Smooth muscle cell (in vitro differentiated cells): ENCODE measurements around the gene OR52N1. TPM values are rescaled to one million over a fixed set of nuclear protein-coding genes. Genes with fewer than 3 reads are reported as not detected.

Experiments
- DNase-seq: peaks from one replicate; lab custom pipeline; 2025; ENCODE audit not compliant: unreplicated experiment; lab: John Stamatoyannopoulos, UW
- H2AFZ ChIP-seq: fragments of 200-600 bp; sonication (generic); 2 replicates; pipeline ENCODE4 v1.6.0; 2016; ENCODE audit warnings: antibody characterized with exemption, low read depth, mild to moderate bottlenecking
- H3F3A ChIP-seq: fragments of 200-600 bp; sonication (generic); 2 replicates; pipeline ENCODE4 v1.6.0; 2017; ENCODE audit warnings: antibody characterized with exemption, low read depth
- H3K27ac ChIP-seq: fragments of 200-600 bp; sonication (generic); 2 replicates; pipeline ENCODE4 v1.5.1; 2016; ENCODE audit warnings: low read depth, mild to moderate bottlenecking
- H3K27me3 ChIP-seq: fragments of 200-600 bp; sonication (generic); 2 replicates; pipeline ENCODE4 v1.6.1; 2016; ENCODE audit warnings: low read depth, mild to moderate bottlenecking
- H3K36me3 ChIP-seq: fragments of 200-600 bp; sonication (generic); 2 replicates; pipeline ENCODE4 v1.5.1; 2016; ENCODE audit warnings: low read depth
- H3K4me1 ChIP-seq: fragments of 200-600 bp; sonication (generic); 2 replicates; pipeline ENCODE4 v1.5.1; 2016; ENCODE audit warnings: low read depth
- H3K4me2 ChIP-seq: fragments of 200-600 bp; sonication (generic); 2 replicates; pipeline ENCODE4 v1.6.0; 2016; ENCODE audit warnings: mild to moderate bottlenecking
- H3K4me3 ChIP-seq: fragments of 200-600 bp; sonication (generic); 2 replicates; pipeline ENCODE4 v1.5.1; 2016; ENCODE audit warnings: mild to moderate bottlenecking
- H3K79me2 ChIP-seq: fragments of 200-600 bp; sonication (generic); 2 replicates; pipeline ENCODE4 v1.6.0; 2016; ENCODE audit warnings: low read depth, mild to moderate bottlenecking
- H3K9ac ChIP-seq: fragments of 200-600 bp; sonication (generic); 2 replicates; pipeline ENCODE4 v1.6.0; 2016; ENCODE audit warnings: low read depth
- H3K9me3 ChIP-seq: fragments of 200-600 bp; sonication (generic); replicated peaks from 2 replicates; pipeline ENCODE4 v1.5.1; 2016; ENCODE audit warnings: low read depth
- H4K20me1 ChIP-seq: fragments of 200-600 bp; sonication (generic); 2 replicates; pipeline ENCODE4 v1.6.0; 2016; ENCODE audit warnings: low read depth
- WGBS: methylation state at CpG from one replicate; pipeline ENCODE4 v1.1.7; 2016; ENCODE audit warnings: low lambda C conversion rate; 5-methylcytosine and 5-hydroxymethylcytosine counted together
- polyA plus RNA-seq: library from polyadenylated mRNA; unstranded; fragments of >200 nt; fragmentation: Nextera tagmentation; extraction: Ambion mirVana; gene quantifications from 2 replicates; pipeline ENCODE4 v1.2.1, GENCODE V29; 2016
- total RNA-seq: library from RNA; depleted of rRNA; stranded (reverse); fragments of >200 nt; gene quantifications from 2 replicates; pipeline ENCODE4 v1.2.3, GENCODE V29; 2014
- TF ChIP-seq, protein P1 (sequence below): fragments of 200-600 bp; sonication (generic); IDR thresholded peaks from 2 replicates; pipeline ENCODE4 v1.5.1; 2017; ENCODE audit warnings: borderline replicate concordance, mild to moderate bottlenecking, antibody characterized with exemption; ENCODE audit not compliant: insufficient read depth, poor library complexity, severe bottlenecking

The OR52N1 gene
- total and polyA plus RNA-seq, 2 experiments from 2014 or later = not detected

DNA sequence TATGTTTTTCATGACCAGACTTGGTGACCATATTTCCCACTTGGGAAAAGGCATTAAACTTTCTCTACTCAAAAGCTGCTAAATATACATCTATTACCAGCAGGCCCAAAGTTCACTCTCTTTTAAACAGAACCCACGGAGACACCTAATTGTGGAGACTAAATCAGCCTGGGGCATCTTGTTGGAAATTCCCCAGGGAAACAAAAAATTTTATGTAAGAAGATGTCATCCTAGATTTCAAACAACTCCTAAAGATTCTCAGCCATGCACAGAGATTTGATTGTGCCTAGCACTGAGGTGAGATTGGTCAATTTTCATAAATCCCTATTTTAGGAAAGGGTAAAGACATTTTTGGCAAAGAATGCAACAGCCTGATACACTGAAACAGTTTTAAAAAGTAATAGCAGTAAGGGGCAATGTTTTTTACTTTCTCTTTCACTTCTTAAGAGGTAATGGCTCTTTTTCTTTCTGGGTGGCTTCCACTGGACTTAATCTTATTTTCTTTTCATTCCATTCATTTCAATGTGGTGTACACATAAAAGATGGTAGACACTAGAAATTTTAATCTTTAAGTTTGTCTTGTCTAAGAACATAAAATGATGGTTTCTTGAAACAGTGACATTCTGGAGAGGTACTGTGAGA lies 27.3 kb upstream of the OR52N1 start:
- no peaks in the 10 kb centered on the region for H3K36me3 ChIP-seq
- no peaks in the 10 kb centered on the region for H3F3A ChIP-seq
- no peaks in the 10 kb centered on the region for H3K27me3 ChIP-seq
- peak overlapping the region; percentile 52 for H2AFZ ChIP-seq
- H3K9ac ChIP-seq = no peak overlapping the region
- no peaks in the 10 kb centered on the region for H3K79me2 ChIP-seq
- H3K9me3 ChIP-seq = no peaks in the 10 kb centered on the region
- WGBS = 61% methylated on average over 1 of the region's 1 CpG
- no peaks in the 10 kb centered on the region for H3K4me1 ChIP-seq
- no peak overlapping the region for H3K4me3 ChIP-seq
- H4K20me1 ChIP-seq = no peaks in the 10 kb centered on the region
- H3K27ac ChIP-seq = no peak overlapping the region
- no peak for DNase-seq
- H3K4me2 ChIP-seq = no peak overlapping the region
- TF ChIP-seq, protein P1, sequence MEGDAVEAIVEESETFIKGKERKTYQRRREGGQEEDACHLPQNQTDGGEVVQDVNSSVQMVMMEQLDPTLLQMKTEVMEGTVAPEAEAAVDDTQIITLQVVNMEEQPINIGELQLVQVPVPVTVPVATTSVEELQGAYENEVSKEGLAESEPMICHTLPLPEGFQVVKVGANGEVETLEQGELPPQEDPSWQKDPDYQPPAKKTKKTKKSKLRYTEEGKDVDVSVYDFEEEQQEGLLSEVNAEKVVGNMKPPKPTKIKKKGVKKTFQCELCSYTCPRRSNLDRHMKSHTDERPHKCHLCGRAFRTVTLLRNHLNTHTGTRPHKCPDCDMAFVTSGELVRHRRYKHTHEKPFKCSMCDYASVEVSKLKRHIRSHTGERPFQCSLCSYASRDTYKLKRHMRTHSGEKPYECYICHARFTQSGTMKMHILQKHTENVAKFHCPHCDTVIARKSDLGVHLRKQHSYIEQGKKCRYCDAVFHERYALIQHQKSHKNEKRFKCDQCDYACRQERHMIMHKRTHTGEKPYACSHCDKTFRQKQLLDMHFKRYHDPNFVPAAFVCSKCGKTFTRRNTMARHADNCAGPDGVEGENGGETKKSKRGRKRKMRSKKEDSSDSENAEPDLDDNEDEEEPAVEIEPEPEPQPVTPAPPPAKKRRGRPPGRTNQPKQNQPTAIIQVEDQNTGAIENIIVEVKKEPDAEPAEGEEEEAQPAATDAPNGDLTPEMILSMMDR = no peak

DNA sequence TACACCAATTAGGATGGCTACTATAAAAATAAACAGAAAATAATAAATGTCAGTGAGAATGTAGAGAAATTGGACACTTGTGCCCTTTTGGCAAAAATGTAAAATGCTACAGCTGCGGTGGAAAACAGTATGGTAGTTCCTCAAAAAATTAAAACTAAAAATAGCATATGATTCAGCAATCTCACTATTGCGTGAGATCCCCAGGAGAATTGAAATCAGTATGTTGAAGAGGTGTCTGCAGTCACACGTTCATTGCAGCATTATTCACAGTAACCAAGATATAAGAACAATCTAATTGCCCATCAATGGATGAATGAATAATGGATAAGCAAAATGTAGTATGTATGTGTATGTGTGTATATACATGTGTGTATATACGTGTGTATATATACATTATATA lies 24.5 kb upstream of the OR52N1 start:
- Histone ChIP-seq H2AFZ (no peak overlapping the region), H3K9me3 (no peaks in the 10 kb centered on the region), H3K36me3 (no peaks in the 10 kb centered on the region), H3K4me3 (no peak overlapping the region), H3F3A (no peaks in the 10 kb centered on the region), H3K9ac (no peak overlapping the region), H3K4me1 (no peaks in the 10 kb centered on the region), H3K79me2 (no peaks in the 10 kb centered on the region), H4K20me1 (no peaks in the 10 kb centered on the region), H3K27ac (no peak overlapping the region), H3K27me3 (no peaks in the 10 kb centered on the region), H3K4me2 (no peak overlapping the region)
- 80% methylated on average over 4 of the region's 4 CpGs for WGBS
- TF ChIP-seq, protein P1 = no peak
- no peak for DNase-seq

DNA sequence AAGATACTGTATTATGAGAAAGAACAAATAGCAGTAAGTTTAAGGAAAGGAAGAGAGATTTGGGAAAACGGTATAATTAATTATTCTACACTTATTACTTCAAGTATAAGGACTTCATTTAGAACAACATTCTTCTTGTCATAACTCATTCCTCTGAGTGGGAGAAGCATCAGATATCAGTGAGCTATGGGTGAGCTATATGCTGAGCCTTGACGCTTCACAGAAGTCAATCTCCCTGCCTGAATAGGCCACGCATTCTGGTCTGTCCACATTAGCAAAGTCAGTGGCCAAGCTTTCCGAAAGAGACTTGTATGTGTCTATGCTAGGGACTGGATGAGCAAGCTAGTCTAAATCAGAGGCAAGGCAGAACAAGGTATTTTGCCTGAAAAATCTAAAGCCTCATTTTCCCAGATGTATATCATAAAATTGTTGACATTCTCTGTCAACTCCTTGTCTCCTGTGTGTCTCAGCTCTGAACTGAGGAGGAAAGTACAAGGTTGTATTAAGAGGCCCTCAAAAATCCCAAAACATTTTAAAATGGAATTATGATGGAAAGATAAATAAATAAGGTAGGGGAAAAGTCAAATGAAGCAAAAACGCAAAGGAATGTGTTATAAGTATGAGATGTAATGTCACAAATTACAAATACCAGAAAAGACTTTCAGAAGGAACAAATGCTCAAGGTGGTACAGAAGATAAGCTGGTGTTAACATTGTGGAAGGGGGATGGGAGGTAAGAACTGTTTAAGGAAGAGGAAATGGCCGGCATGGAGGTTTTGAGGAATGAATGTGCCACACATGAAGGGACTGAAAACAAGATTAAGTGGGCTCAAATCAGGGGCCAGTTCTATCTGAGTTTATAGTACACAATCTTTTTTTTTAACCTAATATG lies 19.1 kb upstream of the OR52N1 start:
- Histone ChIP-seq H3F3A (no peaks in the 10 kb centered on the region), H3K79me2 (no peaks in the 10 kb centered on the region), H3K27ac (no peak overlapping the region), H3K9me3 (no peaks in the 10 kb centered on the region), H3K4me3 (no peak overlapping the region), H3K4me1 (no peaks in the 10 kb centered on the region), H3K27me3 (no peaks in the 10 kb centered on the region), H3K9ac (no peak overlapping the region), H3K4me2 (no peak overlapping the region), H4K20me1 (no peaks in the 10 kb centered on the region), H3K36me3 (no peaks in the 10 kb centered on the region), H2AFZ (no peak overlapping the region)
- TF ChIP-seq, protein P1 = no peak
- WGBS = 75% methylated on average over 6 of the region's 6 CpGs
- no peak for DNase-seq
